ENCODE measurements around the gene DUSP9.

DUSP9 gene

DNA sequence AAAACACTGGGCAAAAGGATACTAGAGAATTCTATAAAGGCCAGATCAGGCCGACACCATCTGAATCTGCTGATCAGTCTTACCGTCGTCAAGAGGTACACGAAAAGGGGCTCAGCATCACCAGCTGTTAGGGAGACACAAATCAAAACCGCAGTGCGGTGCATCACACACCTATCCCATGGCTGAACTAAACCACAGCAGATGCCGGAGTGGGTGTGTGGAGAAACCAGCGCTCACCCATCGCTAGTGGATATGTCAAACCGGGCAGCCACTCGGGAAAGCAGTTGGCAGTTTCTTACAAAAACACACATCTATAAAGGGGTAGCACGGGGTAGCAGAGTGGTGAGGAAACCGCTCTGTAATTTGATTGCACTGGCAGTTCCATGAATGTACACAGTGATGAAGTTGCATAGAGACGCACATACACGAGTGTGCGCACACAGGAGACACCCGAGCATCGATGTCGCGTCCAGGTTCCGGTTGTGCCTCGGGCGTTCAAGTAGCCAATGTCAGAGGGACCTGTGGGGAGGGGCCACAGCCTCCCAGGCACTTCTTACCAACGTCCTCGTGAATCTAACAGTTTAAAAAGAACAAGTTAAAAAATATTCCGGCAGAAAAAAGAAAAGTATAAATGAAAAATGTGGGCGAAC is 24.9 kb upstream of the DUSP9 start:
- TF ChIP-seq TAF1 (IDR thresholded peaks at IDR 0.05; ENCODE audit: borderline replicate concordance, insufficient read depth, low read length) (no peak), SIN3A (IDR thresholded peaks at IDR 0.05; ENCODE audit: borderline replicate concordance, insufficient read depth, low read length) (no peak), POLR2AphosphoS5 (IDR thresholded peaks at IDR 0.05; ENCODE audit: low read depth, low read length) (no peak), FOXP2 (optimal IDR thresholded peaks at IDR 0.05; ENCODE audit: borderline replicate concordance, extremely low read depth, extremely low read length, insufficient read depth) (no peak)
- TF ChIP-seq, protein P1, sequence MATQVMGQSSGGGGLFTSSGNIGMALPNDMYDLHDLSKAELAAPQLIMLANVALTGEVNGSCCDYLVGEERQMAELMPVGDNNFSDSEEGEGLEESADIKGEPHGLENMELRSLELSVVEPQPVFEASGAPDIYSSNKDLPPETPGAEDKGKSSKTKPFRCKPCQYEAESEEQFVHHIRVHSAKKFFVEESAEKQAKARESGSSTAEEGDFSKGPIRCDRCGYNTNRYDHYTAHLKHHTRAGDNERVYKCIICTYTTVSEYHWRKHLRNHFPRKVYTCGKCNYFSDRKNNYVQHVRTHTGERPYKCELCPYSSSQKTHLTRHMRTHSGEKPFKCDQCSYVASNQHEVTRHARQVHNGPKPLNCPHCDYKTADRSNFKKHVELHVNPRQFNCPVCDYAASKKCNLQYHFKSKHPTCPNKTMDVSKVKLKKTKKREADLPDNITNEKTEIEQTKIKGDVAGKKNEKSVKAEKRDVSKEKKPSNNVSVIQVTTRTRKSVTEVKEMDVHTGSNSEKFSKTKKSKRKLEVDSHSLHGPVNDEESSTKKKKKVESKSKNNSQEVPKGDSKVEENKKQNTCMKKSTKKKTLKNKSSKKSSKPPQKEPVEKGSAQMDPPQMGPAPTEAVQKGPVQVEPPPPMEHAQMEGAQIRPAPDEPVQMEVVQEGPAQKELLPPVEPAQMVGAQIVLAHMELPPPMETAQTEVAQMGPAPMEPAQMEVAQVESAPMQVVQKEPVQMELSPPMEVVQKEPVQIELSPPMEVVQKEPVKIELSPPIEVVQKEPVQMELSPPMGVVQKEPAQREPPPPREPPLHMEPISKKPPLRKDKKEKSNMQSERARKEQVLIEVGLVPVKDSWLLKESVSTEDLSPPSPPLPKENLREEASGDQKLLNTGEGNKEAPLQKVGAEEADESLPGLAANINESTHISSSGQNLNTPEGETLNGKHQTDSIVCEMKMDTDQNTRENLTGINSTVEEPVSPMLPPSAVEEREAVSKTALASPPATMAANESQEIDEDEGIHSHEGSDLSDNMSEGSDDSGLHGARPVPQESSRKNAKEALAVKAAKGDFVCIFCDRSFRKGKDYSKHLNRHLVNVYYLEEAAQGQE (IDR thresholded peaks at IDR 0.05; ENCODE audit: insufficient read depth in 1 of 2, low read depth in 2 of 2, low read length in 2 of 2), result no peak

DNA sequence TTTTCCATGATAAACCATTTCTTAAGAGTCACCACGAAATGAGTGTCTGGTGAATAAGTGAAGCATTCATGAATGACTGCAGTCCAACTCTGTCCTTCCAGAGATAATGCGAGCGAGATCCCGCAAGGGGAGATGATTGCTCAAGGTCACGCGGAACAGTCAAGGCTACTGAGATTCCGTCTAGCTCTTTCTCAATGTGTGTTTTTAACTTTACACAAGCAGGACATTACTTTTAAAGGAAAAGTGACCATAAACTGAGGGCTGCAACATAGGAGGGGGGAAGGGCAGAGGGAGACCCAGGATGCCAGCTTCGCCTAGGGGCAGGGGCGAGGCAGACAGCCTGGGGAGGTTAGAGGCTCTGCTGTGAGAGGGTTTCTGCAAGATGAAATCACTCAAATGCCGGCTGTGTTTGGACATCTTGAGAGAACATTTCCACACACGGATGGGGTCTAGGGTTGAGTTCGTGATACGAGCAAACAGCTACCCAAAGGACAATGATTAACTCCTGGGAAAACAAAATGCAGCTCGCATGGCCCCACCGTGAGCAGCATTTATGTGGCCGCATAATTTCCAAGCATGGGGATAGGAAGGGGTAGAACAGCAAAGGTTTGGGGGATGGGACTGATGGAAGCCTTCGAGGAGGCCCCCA is 24.2 kb upstream of the DUSP9 start:
- TF ChIP-seq, protein P1 (IDR thresholded peaks at IDR 0.05; ENCODE audit: insufficient read depth in 1 of 2, low read depth in 2 of 2, low read length in 2 of 2), result no peak
- TF ChIP-seq FOXP2 (optimal IDR thresholded peaks at IDR 0.05; ENCODE audit: borderline replicate concordance, extremely low read depth, extremely low read length, insufficient read depth) (no peak), TAF1 (IDR thresholded peaks at IDR 0.05; ENCODE audit: borderline replicate concordance, insufficient read depth, low read length) (no peak), POLR2AphosphoS5 (IDR thresholded peaks at IDR 0.05; ENCODE audit: low read depth, low read length) (no peak), SIN3A (IDR thresholded peaks at IDR 0.05; ENCODE audit: borderline replicate concordance, insufficient read depth, low read length) (no peak)

DNA sequence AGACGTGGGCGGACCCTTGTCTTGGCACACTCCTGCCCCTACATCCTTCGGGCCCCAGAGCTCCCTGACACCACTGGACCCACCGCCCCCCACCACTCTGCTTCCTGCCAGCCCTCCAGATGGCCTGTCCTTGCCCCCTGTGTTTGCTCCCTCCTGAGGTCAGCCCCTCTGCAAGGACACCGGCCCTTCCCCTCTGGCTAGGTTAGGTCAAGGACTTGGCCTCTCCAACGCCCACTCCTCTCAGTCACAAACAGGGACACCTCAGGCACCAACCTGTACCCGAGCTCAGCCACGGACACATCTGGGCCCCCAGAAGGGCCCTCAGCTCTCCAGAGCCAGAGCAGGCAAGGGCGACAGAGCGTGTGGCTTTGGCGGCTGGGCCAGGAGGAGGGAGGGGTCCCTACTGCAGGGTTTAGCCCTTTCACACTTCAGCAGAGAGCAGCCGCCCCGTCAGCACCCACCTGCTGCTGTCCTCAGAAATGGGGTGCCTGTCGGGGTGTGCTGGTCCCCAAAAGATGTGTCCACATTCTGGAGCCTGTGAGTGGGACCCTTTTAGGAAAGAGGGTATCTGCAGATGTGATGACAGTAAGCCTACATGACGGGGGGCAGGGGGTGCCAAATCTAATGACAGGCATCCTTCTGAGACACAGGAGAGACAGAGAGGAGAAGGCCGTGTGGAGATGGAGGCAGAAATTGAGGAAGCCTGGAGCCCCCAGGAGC is 23.5 kb upstream of the DUSP9 start:
- TF ChIP-seq SIN3A (IDR thresholded peaks at IDR 0.05; ENCODE audit: borderline replicate concordance, insufficient read depth, low read length), result no peak

DNA sequence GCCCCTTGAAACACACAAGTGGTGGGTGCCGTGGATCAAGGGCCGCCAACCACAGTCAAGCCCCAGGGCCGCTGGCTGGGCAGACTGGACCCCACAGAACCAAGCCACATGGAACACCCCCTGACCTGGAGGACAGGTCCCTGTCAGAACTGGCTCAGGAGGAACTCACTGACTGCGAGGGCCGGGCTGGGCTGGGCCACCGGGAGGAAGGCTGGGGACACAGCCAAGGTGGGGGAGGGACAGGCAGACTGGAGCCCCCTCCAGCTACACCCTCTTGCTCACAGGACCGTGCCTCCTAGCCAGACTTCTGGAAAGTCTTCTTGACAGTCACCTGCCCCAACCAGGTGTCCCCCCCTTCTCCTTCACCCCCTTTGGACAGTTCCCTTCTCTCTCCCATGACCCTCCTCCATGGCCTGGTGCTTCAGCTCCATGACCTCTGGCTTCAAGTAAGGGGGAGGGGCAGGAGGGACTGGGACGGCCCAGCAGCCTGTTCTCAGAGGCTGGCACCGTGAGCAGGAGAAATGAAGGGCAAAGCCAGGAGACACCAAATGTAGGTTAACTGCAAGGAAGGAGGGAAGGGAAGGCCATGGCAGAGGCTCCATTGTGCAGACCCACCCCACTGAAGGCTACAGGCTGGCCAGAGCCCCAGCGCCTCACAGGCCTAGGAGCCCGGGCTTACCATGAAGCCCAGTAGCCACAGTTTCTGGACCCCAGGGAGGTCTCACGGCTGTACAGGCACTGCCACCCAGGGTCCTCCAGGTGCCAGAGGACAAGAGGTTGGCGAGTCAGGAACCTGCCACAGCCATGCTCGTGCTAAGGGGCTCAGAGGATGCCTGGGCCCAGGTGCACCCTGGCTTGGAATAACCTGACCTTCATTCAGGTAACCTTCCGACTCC is 22.6 kb upstream of the DUSP9 start:
- TF ChIP-seq POLR2AphosphoS5 (IDR thresholded peaks at IDR 0.05; ENCODE audit: low read depth, low read length), result no peak
- no peak for TF ChIP-seq SIN3A (IDR thresholded peaks at IDR 0.05; ENCODE audit: borderline replicate concordance, insufficient read depth, low read length)
- no peak for TF ChIP-seq FOXP2 (optimal IDR thresholded peaks at IDR 0.05; ENCODE audit: borderline replicate concordance, extremely low read depth, extremely low read length, insufficient read depth)
- TF ChIP-seq, protein P1 (IDR thresholded peaks at IDR 0.05; ENCODE audit: insufficient read depth in 1 of 2, low read depth in 2 of 2, low read length in 2 of 2), result no peak
- no peak for TF ChIP-seq TAF1 (IDR thresholded peaks at IDR 0.05; ENCODE audit: borderline replicate concordance, insufficient read depth, low read length)
